SK-N-SH treated with all-trans-retinoic acid at 6 μM for 48 hours (cell line): Measurements from ENCODE around the gene ABTB1.

ENCODE experiments used
- ATAC-seq: fragments of 200-7000 bp; cut with Tn5 transposase; 3 replicates; pipeline ENCODE4 v1.9.1; 2020; ENCODE audit warnings: mild to moderate bottlenecking, moderate library complexity
- ARNTL ChIP-seq: fragments of 450-650 bp; formaldehyde crosslinking; IDR thresholded peaks from 2 replicates; pipeline ENCODE4 v1.5.0; 2020; ENCODE audit warnings: low read depth, mild to moderate bottlenecking, moderate library complexity, borderline replicate concordance
- BACH2 ChIP-seq: fragments of 250-450 bp; sonication (Bioruptor Pico); IDR thresholded peaks from 2 replicates; pipeline ENCODE4 v1.9.0; 2021; ENCODE audit warnings: mild to moderate bottlenecking, borderline replicate concordance
- CREB5 ChIP-seq: fragments of 250-450 bp; sonication (Bioruptor Pico); IDR thresholded peaks from 2 replicates; pipeline ENCODE4 v1.5.1; 2020; ENCODE audit warnings: low read depth, mild to moderate bottlenecking, moderate library complexity
- CSDC2 ChIP-seq: fragments of 250-450 bp; sonication (Bioruptor Pico); IDR thresholded peaks from 2 replicates; pipeline ENCODE4 v1.5.0; 2020; ENCODE audit warnings: mild to moderate bottlenecking, moderate library complexity
- CSRNP3 ChIP-seq: fragments of 250-450 bp; sonication (Bioruptor Pico); IDR thresholded peaks from 2 replicates; pipeline ENCODE4 v1.5.1; 2021; ENCODE audit warnings: mild to moderate bottlenecking, moderate library complexity
- ESRRG ChIP-seq: fragments of 250-450 bp; sonication (Bioruptor Pico); IDR thresholded peaks from 2 replicates; pipeline ENCODE4 v1.6.1; 2021; ENCODE audit warnings: mild to moderate bottlenecking
- GLIS3 ChIP-seq: fragments of 250-450 bp; sonication (Bioruptor Pico); IDR thresholded peaks from 2 replicates; pipeline ENCODE4 v1.5.0; 2020; ENCODE audit warnings: mild to moderate bottlenecking, moderate library complexity
- ISL1 ChIP-seq: fragments of 250-450 bp; sonication (Bioruptor Pico); IDR thresholded peaks from 2 replicates; pipeline ENCODE4 v2.1.2; 2022; ENCODE audit warnings: mild to moderate bottlenecking, moderate library complexity
- OSR1 ChIP-seq: fragments of 250-450 bp; sonication (Bioruptor Pico); IDR thresholded peaks from 2 replicates; pipeline ENCODE4 v1.8.0; 2022; ENCODE audit warnings: moderate library complexity, mild to moderate bottlenecking, inconsistent platforms
- PATZ1 ChIP-seq: fragments of 250-450 bp; sonication (Bioruptor Pico); IDR thresholded peaks from 2 replicates; pipeline ENCODE4 v1.8.0; 2020; ENCODE audit warnings: mild to moderate bottlenecking, moderate library complexity, borderline replicate concordance
- POU6F1 ChIP-seq: fragments of 250-450 bp; sonication (Bioruptor Pico); IDR thresholded peaks from 2 replicates; pipeline ENCODE4 v1.8.0; 2021; ENCODE audit warnings: low read depth, mild to moderate bottlenecking, moderate library complexity, borderline replicate concordance
- PPARA ChIP-seq: fragments of 250-450 bp; sonication (Bioruptor Pico); IDR thresholded peaks from 2 replicates; pipeline ENCODE4 v1.5.0; 2020; ENCODE audit warnings: mild to moderate bottlenecking, borderline replicate concordance
- RARB ChIP-seq: fragments of 250-450 bp; sonication (Bioruptor Pico); IDR thresholded peaks from 2 replicates; pipeline ENCODE4 v1.8.0; 2021; ENCODE audit warnings: mild to moderate bottlenecking, moderate library complexity
- SNAI2 ChIP-seq: fragments of 250-450 bp; sonication (Bioruptor Pico); IDR thresholded peaks from 2 replicates; pipeline ENCODE4 v1.5.0; 2020; ENCODE audit warnings: mild to moderate bottlenecking, moderate library complexity
- TCF4 ChIP-seq: fragments of 250-450 bp; sonication (Bioruptor Pico); IDR thresholded peaks from 2 replicates; pipeline ENCODE4 v1.8.0; 2021; ENCODE audit warnings: mild to moderate bottlenecking, moderate library complexity, borderline replicate concordance
- TOX ChIP-seq: fragments of 250-450 bp; sonication (Bioruptor Pico); IDR thresholded peaks from 2 replicates; pipeline ENCODE4 v1.8.0; 2021; ENCODE audit warnings: mild to moderate bottlenecking, moderate library complexity, borderline replicate concordance
- TSHZ2 ChIP-seq: fragments of 250-450 bp; sonication (Bioruptor Pico); IDR thresholded peaks from 2 replicates; pipeline ENCODE4 v1.5.0; 2020; ENCODE audit warnings: mild to moderate bottlenecking, moderate library complexity
- ZC3H10 ChIP-seq: fragments of 250-450 bp; sonication (Bioruptor Pico); IDR thresholded peaks from 2 replicates; pipeline ENCODE4 v1.5.1; 2021; ENCODE audit warnings: mild to moderate bottlenecking, moderate library complexity
- ZFP3 ChIP-seq: fragments of 250-450 bp; sonication (Bioruptor Pico); IDR thresholded peaks from 2 replicates; pipeline ENCODE4 v1.5.0; 2020; ENCODE audit warnings: mild to moderate bottlenecking, moderate library complexity
- ZFP30 ChIP-seq: fragments of 450-650 bp; formaldehyde crosslinking; IDR thresholded peaks from 2 replicates; pipeline ENCODE4 v1.5.0; 2022; ENCODE audit warnings: mild to moderate bottlenecking, moderate library complexity
- ZNF565 ChIP-seq: fragments of 450-650 bp; formaldehyde crosslinking; conservative IDR thresholded peaks from 2 replicates; pipeline ENCODE4 v1.5.0; 2020; ENCODE audit warnings: low read depth, mild to moderate bottlenecking, moderate library complexity
- ZNF70 ChIP-seq: fragments of 450-650 bp; formaldehyde crosslinking; IDR thresholded peaks from 2 replicates; pipeline ENCODE4 v1.5.0; 2020; ENCODE audit warnings: mild to moderate bottlenecking, moderate library complexity
- ZNF8 ChIP-seq: fragments of 450-650 bp; formaldehyde crosslinking; IDR thresholded peaks from 2 replicates; pipeline ENCODE4 v1.5.0; 2020; ENCODE audit warnings: mild to moderate bottlenecking, moderate library complexity

ABTB1 gene

GRCh38 chr3:127692501-127693335 lies 20.0 kb downstream of the ABTB1 start:
- no peak for TF ChIP-seq ZNF8
- TF ChIP-seq ISL1 (CRISPR knock-in tag), result no peak
- no peak for TF ChIP-seq GLIS3 (CRISPR knock-in tag)
- TF ChIP-seq CSDC2 (CRISPR knock-in tag), result no peak
- no peak for TF ChIP-seq ARNTL (CRISPR knock-in tag)
- ATAC-seq, result no peak

- ATAC-seq, result no peak
- TF ChIP-seq POU6F1 (CRISPR knock-in tag) (no peak), CREB5 (CRISPR knock-in tag) (no peak), TCF4 (CRISPR knock-in tag) (no peak), ISL1 (CRISPR knock-in tag) (no peak), ZNF8 (no peak), PATZ1 (CRISPR knock-in tag) (no peak), ZFP3 (CRISPR knock-in tag) (no peak)
Measured at GRCh38 chr3:127693336-127693843, 20.6 kb downstream of the ABTB1 start.

GRCh38 chr3:127694467-127695215 lies 21.9 kb downstream of the ABTB1 start:
- ATAC-seq, result peak; percentile 33
- TF ChIP-seq OSR1 (no peak), BACH2 (no peak), RARB (CRISPR knock-in tag) (no peak), CSDC2 (CRISPR knock-in tag) (no peak), ZNF8 (no peak), GLIS3 (CRISPR knock-in tag) (no peak), TCF4 (CRISPR knock-in tag) (no peak), ZFP3 (CRISPR knock-in tag) (no peak), CSRNP3 (CRISPR knock-in tag) (no peak), ISL1 (CRISPR knock-in tag) (no peak), ZNF565 (CRISPR knock-in tag) (no peak), ZNF70 (CRISPR knock-in tag) (no peak), PPARA (no peak), ZC3H10 (CRISPR knock-in tag) (no peak), TSHZ2 (CRISPR knock-in tag) (no peak), ZFP30 (CRISPR knock-in tag) (no peak), TOX (no peak), SNAI2 (no peak), ESRRG (CRISPR knock-in tag) (no peak)
